Parathyroid adenoma (tissue), 2 donors: ENCODE measurements around the gene SND1.

Experiments used
- H2AFZ ChIP-seq: fragments of 300-600 bp; sonication (generic); one replicate; pipeline ENCODE4 v1.7.0; 2017; ENCODE audit warnings: antibody characterized with exemption, mild to moderate bottlenecking
- H3K27ac ChIP-seq: fragments of 300-600 bp; sonication (generic); one replicate; pipeline ENCODE4 v1.7.0; 2017
- H3K27me3 ChIP-seq: fragments of 300-600 bp; sonication (generic); one replicate; pipeline ENCODE4 v1.7.0; 2017; ENCODE audit warnings: low read length; ENCODE audit not compliant: control insufficient read depth, insufficient read depth
- H3K36me3 ChIP-seq: fragments of 300-600 bp; sonication (generic); one replicate; pipeline ENCODE4 v1.7.0; 2017; ENCODE audit warnings: low read length; ENCODE audit not compliant: control insufficient read depth, insufficient read depth
- H3K4me1 ChIP-seq: fragments of 300-600 bp; sonication (generic); one replicate; pipeline ENCODE4 v1.7.0; 2017; ENCODE audit warnings: control low read depth
- H3K4me2 ChIP-seq: fragments of 300-600 bp; sonication (generic); one replicate; pipeline ENCODE4 v1.7.0; 2017; ENCODE audit warnings: low read length
- H3K4me3 ChIP-seq: fragments of 300-600 bp; sonication (generic); one replicate; pipeline ENCODE4 v1.7.0; 2017; ENCODE audit warnings: low read depth, low read length
- H3K79me2 ChIP-seq: fragments of 300-600 bp; sonication (generic); one replicate; pipeline ENCODE4 v1.7.0; 2017; ENCODE audit warnings: control low read depth
- H3K9ac ChIP-seq: fragments of 300-600 bp; sonication (generic); one replicate; pipeline ENCODE4 v1.7.0; 2017; ENCODE audit warnings: mild to moderate bottlenecking
- H3K9me3 ChIP-seq: fragments of 300-600 bp; sonication (generic); one replicate; pipeline ENCODE4 v1.7.0; 2017; ENCODE audit warnings: low read length; ENCODE audit not compliant: control insufficient read depth
- TF ChIP-seq, protein P1 (sequence below): fragments of 300-600 bp; sonication (generic); IDR thresholded peaks from one replicate; pipeline ENCODE4 v1.7.0; 2017; ENCODE audit warnings: antibody characterized with exemption, mild to moderate bottlenecking
- donor health status: primary hyperparathyroidism.

Gene SND1

GRCh38 chr7:128094686-128095085 lies 442.7 kb downstream of the SND1 start:
- Histone ChIP-seq H3K36me3 (no peaks in the 10 kb centered on the region), H3K79me2 (no peaks in the 10 kb centered on the region), H2AFZ (no peak overlapping the region), H3K27me3 (no peaks in the 10 kb centered on the region), H3K27ac (no peak overlapping the region), H3K4me1 (no peaks in the 10 kb centered on the region), H3K4me2 (no peak overlapping the region), H3K4me3 (no peak overlapping the region), H3K9me3 (no peaks in the 10 kb centered on the region), H3K9ac (no peak overlapping the region)
- TF ChIP-seq, protein P1, sequence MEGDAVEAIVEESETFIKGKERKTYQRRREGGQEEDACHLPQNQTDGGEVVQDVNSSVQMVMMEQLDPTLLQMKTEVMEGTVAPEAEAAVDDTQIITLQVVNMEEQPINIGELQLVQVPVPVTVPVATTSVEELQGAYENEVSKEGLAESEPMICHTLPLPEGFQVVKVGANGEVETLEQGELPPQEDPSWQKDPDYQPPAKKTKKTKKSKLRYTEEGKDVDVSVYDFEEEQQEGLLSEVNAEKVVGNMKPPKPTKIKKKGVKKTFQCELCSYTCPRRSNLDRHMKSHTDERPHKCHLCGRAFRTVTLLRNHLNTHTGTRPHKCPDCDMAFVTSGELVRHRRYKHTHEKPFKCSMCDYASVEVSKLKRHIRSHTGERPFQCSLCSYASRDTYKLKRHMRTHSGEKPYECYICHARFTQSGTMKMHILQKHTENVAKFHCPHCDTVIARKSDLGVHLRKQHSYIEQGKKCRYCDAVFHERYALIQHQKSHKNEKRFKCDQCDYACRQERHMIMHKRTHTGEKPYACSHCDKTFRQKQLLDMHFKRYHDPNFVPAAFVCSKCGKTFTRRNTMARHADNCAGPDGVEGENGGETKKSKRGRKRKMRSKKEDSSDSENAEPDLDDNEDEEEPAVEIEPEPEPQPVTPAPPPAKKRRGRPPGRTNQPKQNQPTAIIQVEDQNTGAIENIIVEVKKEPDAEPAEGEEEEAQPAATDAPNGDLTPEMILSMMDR = no peak

GRCh38 chr7:128097211-128097731 lies 445.3 kb downstream of the SND1 start:
- no peak overlapping the region for H3K4me2 ChIP-seq

GRCh38 chr7:128098629-128099028 lies 446.6 kb downstream of the SND1 start:
- no peaks in the 10 kb centered on the region for H3K9me3 ChIP-seq
- no peak overlapping the region for H2AFZ ChIP-seq
- no peaks in the 10 kb centered on the region for H3K27me3 ChIP-seq
- no peak overlapping the region for H3K4me2 ChIP-seq
- no peak overlapping the region for H3K9ac ChIP-seq
- H3K79me2 ChIP-seq = no peaks in the 10 kb centered on the region
- no peak overlapping the region for H3K27ac ChIP-seq
- no peak overlapping the region for H3K4me3 ChIP-seq
- H3K36me3 ChIP-seq = no peaks in the 10 kb centered on the region
- TF ChIP-seq, protein P1 = no peak
- H3K4me1 ChIP-seq = peaks cover 2% of the 10 kb centered on the region

More at GRCh38 chr7:128097211-128097731, 445.3 kb downstream of the SND1 start:
- no peaks in the 10 kb centered on the region for H3K27me3 ChIP-seq
- H3K4me3 ChIP-seq = no peak overlapping the region
- no peaks in the 10 kb centered on the region for H3K4me1 ChIP-seq
- TF ChIP-seq, protein P1 = no peak
- no peaks in the 10 kb centered on the region for H3K79me2 ChIP-seq
- no peaks in the 10 kb centered on the region for H3K36me3 ChIP-seq
- no peak overlapping the region for H3K27ac ChIP-seq
- no peak overlapping the region for H2AFZ ChIP-seq
- no peak overlapping the region for H3K9ac ChIP-seq
- H3K9me3 ChIP-seq = no peaks in the 10 kb centered on the region

- TF ChIP-seq, protein P1 = no peak
- Histone ChIP-seq H3K79me2 (no peaks in the 10 kb centered on the region), H3K27me3 (no peaks in the 10 kb centered on the region)
Measured at GRCh38 chr7:128099204-128099671, 447.2 kb downstream of the SND1 start.

More at GRCh38 chr7:128099204-128099671, 447.2 kb downstream of the SND1 start:
- Histone ChIP-seq H3K4me3 (no peak overlapping the region), H3K9me3 (no peaks in the 10 kb centered on the region), H3K4me2 (no peak overlapping the region), H2AFZ (no peak overlapping the region), H3K9ac (no peak overlapping the region), H3K36me3 (no peaks in the 10 kb centered on the region), H3K27ac (no peak overlapping the region), H3K4me1 (peaks cover 4% of the 10 kb centered on the region)
